Skin epidermis (tissue), 12 donors: ENCODE measurements around the gene GPR25.

Experiments used
- H3K27ac ChIP-seq, 21 experiments: fragments of 200-600 bp; sonication (generic) in 11 of 21; one replicate each; pipeline ENCODE4 v1.5.0; 2020; ENCODE audit warnings: mild to moderate bottlenecking in 3 of 21, inconsistent platforms in 2 of 21, moderate library complexity in 2 of 21
- H3K4me3 ChIP-seq, 7 experiments: fragments of 200-600 bp; sonication (generic) in 2 of 7; one replicate each; pipeline ENCODE4 v1.5.0; 2020; ENCODE audit warnings: inconsistent platforms in 2 of 7, mild to moderate bottlenecking in 2 of 7, moderate library complexity in 1 of 7

GPR25 gene

DNA sequence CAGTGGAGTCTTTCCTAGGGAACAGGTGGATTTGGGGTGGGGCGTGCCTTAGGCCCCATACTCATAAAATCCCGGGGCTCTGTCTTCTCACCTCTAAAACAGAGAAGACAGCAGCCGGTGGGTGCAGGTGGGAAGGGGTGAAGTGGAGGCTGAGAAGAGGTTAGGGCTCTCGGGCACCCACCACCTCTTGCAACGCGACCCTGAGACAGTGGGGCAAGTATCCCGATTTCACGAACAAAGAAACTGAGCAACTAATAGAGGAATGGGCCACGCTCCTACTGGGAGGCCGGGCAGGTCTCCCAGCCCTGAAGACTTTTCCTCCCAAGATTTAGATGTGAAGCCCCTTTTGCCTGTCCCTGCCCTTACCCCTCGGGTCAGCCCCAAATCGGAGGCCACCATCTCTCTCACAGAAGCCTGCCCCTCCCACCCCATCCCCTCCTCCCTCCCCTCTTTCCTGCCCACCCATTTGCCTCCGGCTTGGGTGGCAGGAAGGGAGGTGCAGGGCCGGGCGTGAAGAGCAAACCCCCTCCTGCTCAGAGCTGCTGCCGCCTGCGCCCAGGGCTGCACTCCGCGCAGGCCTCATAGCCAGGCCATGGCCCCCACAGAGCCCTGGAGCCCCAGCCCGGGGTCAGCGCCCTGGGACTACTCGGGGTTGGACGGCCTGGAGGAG is at the start of gene GPR25:
Gene GPR25, plus strand, starts transcription at position 536 of the 670 bp plus-strand sequence. Its CDS starts 57 bp downstream, at position 593.
- H3K27ac ChIP-seq = peak within 1 kb of the TSS in 1 of 21 experiments; percentile 23
- H3K4me3 ChIP-seq = peak within 1 kb of the TSS in 2 of 7 experiments; percentile 10 to 21

DNA sequence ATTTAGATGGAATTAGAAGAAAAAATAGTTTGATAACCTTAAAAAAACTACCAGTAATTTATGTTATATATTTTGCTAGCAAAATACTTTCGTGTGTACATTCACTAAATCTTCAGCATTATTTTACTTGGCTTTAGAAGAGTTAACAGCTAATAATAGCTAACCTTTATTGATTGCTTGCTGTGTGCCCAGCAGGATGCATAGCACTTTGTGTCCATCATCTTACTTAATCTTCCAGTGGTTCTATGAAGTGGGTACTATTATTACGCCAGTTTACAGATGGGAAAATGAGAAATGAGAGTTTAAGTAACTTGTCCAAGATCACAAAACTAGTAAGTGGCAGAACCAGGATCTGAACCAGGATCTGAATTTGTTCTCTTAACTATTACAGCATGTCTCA is 41.7 kb upstream of the GPR25 start:
- Histone ChIP-seq H3K4me3 (no peak overlapping the region), H3K27ac (no peak overlapping the region)

DNA sequence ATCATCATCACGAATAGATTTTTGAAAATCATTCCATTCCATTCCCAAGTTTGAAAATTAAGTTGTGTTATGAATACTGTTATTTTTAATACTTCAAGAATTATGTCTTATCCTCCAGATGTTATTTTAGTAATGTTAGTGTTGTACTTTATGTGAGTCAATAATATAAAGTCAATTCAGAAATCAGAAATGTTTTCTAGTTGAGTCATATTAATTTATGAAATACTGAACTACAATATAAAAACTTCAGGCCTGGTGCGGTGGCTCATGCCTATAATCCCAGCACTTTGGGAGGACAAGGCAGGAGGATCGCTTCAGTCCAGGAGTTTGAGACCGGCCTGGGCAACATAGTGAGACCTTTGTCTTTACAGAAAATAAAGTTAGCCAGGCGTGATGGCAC is 38.4 kb upstream of the GPR25 start:
- no peak overlapping the region for H3K4me3 ChIP-seq
- H3K27ac ChIP-seq = no peak overlapping the region

DNA sequence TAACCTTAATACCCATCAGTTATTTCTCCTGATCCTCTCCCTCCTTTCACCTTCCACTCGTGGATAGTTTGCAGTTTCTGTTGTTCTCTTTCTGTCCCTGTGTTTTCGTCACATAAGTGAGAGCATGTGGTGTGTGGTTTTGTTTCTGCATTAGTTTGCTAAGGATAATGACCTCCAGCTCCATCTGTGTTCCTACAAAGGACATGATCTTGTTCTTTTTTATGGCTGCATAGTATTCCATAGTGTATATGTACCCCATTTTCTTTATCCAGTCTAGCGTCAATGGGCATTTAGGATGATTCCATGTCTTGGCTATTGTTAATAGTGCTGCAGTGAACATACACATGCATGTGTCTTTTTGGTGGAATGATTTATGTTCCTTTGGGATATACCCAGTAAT is 36.6 kb upstream of the GPR25 start:
- no peak overlapping the region for H3K4me3 ChIP-seq
- H3K27ac ChIP-seq = no peak overlapping the region

DNA sequence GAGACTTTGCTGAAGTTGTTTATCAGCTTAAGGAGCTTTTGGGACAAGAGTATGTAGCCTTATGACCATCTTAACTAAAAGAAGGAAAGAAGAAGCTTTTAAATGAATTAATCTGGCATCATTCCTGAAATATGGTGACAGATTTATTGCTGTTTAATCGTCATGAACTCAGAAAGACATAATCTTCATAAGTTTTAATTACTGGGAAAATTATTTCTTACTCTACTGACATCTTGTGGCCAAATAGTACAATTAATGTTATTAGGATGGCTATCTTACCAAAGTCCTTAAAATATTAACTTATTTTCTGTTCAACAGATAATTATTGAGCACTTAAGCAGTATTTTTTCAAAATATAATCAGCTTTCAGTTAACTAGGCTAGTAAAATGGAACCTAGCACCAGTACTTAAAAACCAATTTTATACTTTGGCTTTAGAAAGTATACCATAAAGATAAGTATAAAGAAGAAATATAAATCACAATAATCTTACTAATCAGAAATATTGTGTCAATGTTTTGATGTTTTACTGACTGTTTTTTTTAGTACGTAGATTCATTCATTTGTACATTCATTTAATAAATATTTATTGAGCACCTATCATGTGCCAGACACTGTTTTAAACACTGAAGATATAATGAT is 34.7 kb upstream of the GPR25 start:
- H3K4me3 ChIP-seq = no peak overlapping the region
- no peak overlapping the region for H3K27ac ChIP-seq

DNA sequence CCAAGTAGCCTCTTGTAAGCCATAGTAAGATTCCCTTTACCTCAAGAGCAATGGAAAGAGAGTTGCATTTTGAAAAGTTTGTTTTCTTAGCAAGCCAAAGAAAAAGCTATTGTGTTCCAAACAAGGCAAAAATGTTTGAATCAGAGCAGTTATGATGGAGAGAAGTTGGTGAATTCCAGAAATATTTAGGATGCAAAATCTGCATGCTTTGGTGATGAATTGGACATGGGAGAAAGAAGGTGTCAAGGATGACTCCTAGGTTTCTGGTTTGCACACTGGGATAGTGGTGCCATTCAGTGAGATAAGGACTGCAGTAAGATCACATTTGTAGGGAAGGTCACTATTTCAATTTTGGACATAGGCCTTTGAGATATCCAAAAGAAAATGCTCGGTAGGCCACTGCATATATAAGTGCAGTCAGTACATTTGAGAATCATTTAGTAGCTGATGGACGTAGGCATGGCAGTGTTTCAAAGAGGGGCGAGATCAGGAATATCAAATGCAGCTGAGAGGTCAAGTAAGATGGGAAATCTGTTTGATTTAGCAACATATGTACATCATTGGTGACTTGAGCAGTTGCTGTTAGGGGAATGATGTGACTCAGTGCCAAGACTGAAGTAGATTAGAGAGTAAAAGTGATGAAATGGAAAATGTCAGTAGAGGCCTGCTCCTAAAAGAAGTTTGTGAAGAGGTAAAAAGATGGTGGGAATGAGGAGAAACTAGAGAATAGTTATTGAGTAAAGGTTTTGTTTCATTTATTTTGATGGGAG is 33.9 kb upstream of the GPR25 start:
- Histone ChIP-seq H3K4me3 (no peak overlapping the region), H3K27ac (no peak overlapping the region)

GRCh38 chr1:200845360-200845759 is 27.4 kb upstream of the GPR25 start:
- H3K4me3 ChIP-seq = no peak overlapping the region
- no peak overlapping the region for H3K27ac ChIP-seq

- Histone ChIP-seq H3K27ac (no peak overlapping the region), H3K4me3 (no peak overlapping the region)
These were observed 26.4 kb upstream of the GPR25 start for GRCh38 chr1:200846398-200846797.

DNA sequence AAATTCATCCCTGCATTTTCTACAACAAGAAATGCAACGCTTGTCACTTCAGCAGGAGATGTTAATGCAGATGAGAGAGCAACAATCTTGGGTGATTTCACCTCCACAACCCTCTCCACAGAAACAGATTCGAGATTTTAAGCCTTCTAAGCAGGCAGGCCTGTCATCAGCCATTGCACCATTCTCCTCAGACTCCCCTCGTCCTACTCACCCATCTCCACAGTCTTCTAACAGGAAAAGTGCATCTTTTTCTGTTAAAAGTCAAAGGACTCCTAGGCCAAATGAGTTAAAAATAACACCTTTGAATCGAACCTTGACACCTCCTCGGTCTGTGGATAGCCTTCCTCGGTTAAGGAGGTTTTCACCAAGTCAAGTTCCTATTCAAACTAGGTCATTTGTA is 23.4 kb upstream of the GPR25 start:
- no peak overlapping the region for H3K4me3 ChIP-seq
- no peak overlapping the region for H3K27ac ChIP-seq

DNA sequence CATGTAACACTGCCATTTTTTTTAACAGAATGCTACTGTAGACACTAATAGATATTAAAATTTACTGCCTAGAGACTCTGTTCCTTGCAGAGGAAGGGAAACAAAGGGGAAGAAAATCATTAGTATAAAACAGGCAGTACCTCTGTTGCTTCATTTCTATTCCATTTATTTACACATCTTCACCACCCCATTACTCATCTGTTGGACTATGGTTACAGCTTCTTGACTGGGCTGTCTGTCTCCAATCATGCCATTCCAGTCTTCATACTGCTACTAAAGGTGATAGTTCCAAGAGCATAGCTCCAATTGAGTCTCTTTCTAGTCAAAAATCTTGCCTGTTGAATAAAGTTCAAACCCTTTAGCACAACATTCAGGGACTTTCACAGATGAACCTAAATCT is 22.2 kb upstream of the GPR25 start:
- Histone ChIP-seq H3K4me3 (no peak overlapping the region), H3K27ac (no peak overlapping the region)

GRCh38 chr1:200856716-200857357 is 15.9 kb upstream of the GPR25 start:
- no peak overlapping the region for H3K4me3 ChIP-seq
- no peak overlapping the region for H3K27ac ChIP-seq

DNA sequence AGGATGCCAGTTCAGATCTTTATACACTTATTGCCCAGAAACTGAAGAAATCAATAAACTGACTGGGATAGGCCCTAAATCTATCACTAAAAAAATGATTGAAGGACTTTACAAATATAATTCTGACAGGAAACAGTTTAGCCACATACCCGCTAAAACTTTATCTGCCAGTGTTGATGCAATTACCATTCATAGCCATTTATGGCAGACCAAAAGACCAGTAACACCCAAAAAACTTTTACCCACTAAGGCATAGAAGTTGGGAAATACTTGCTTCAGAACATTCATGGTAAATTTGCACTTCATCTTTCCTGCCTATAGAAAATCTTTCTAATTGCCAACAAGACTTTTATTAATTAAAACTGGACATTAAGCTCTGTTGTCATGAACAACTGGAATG is 15.0 kb upstream of the GPR25 start:
- no peak overlapping the region for H3K4me3 ChIP-seq
- no peak overlapping the region for H3K27ac ChIP-seq

DNA sequence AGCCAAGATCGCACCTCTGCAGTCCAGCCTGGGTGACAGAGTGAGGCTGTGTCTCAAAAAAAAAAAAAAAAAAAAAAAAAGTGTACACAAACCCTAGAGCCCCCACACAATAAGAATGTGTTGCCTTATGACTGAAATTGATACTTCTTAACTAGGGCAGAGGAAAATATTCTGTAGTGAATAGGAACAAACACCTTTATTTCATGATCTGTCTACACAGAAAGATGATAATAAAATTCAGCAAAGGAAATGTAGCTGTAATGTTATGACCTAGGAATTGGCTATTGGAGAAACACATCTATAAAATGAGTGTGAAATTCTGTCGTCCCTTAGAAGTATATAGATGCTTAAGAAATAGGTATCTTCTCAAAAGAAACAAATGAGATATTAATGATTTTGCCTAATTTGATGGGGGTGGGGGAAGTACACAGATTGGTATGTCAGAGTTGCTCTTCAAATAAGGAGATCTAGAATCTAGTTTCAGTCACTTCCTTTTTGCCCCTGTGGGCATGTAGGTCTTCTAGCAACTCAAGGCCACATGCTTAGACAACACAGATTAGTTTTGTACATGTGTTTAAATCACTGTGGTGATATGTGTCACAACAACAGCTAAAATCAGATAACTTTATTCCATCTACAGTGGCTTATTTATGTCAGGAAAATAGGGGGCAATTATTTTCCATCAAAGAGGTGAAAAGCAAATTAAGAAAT is 10.7 kb upstream of the GPR25 start:
- Histone ChIP-seq H3K27ac (no peak overlapping the region), H3K4me3 (no peak overlapping the region)

- H3K4me3 ChIP-seq = no peak overlapping the region
- peak overlapping the region in 2 of 21 experiments; percentile 8 to 42 for H3K27ac ChIP-seq
These were observed 9.9 kb upstream of the GPR25 start for GRCh38 chr1:200862713-200863415.

GRCh38 chr1:200866116-200866515 is 6.7 kb upstream of the GPR25 start:
- Histone ChIP-seq H3K4me3 (no peak overlapping the region), H3K27ac (no peak overlapping the region)

- H3K27ac ChIP-seq = no peak overlapping the region
- no peak overlapping the region for H3K4me3 ChIP-seq
These were observed 6.3 kb upstream of the GPR25 start for GRCh38 chr1:200866521-200866920.

DNA sequence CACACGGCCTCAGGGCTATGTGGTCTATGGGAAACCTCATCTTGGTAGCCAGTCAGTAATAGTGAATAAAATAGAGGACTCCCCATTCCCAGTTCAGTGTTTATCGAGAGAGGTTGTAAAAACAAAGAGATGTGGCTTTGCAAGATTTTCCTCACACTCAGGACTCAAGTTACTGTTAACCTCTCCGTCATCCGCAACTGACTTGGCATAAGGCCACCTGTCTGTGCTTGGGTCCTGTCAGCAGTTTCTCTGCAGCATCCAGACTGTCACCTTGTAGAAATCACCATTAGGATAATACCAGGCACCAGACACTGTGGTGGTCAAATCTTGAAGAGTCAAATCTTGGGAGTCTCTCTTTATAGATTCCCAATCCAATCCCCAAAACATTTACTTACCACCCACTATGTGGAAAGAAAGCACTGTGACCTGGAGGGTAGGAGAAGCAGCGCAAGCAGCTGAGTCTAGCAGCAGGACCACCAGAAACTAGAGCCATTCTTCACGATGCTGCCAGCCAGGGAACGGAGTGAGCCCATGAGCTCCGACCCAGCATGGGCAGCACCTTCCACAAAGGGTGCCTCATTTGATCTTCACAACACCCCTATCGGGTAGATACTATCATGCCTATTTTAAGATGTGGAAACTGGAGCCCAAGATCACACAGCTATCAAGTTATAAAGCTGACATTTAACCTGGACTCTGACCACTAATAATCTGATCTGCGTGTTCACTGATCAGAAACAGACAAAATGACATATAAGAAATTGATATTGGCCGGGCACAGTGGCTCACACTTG is 5.6 kb upstream of the GPR25 start:
- H3K27ac ChIP-seq = no peak overlapping the region

GRCh38 chr1:200869376-200869752 is 3.4 kb upstream of the GPR25 start:
- peak overlapping the region in 4 of 21 experiments; percentile 2 to 51 (median 32) for H3K27ac ChIP-seq

More for the DNA sequence above, 5.6 kb upstream of the GPR25 start:
- H3K4me3 ChIP-seq = no peak overlapping the region

More at GRCh38 chr1:200869376-200869752, 3.4 kb upstream of the GPR25 start:
- H3K4me3 ChIP-seq = no peak overlapping the region
